Stomach smooth muscle (tissue), 2 donors: Measurements from ENCODE around the gene C13orf46.
"Not testable (repeated sequence)": the region's sequence is repeated elsewhere in the genome, so short reads cannot be mapped to it uniquely, and the experiment has no call there.

ENCODE experiments used
- H3K27ac ChIP-seq: one replicate; pipeline ENCODE4 v1.7.0; 2013; ENCODE audit warnings: mild to moderate bottlenecking, low read length, inconsistent platforms
- H3K27me3 ChIP-seq, 2 donors: one replicate each; pipeline ENCODE4 v1.7.0; 2013; ENCODE audit warnings: low read length in 2 of 2; ENCODE audit not compliant: insufficient read depth in 2 of 2, control insufficient read depth in 1 of 2
- H3K36me3 ChIP-seq, 2 donors: one replicate each; pipeline ENCODE4 v1.7.0; 2013; ENCODE audit warnings: low read length in 2 of 2; ENCODE audit not compliant: control insufficient read depth in 2 of 2, insufficient read depth in 2 of 2
- H3K4me1 ChIP-seq: one replicate; pipeline ENCODE4 v1.7.0; 2013; ENCODE audit warnings: low read length; ENCODE audit not compliant: control insufficient read depth, insufficient read depth
- H3K4me3 ChIP-seq, 2 donors: one replicate each; pipeline ENCODE4 v1.7.0; 2013; ENCODE audit warnings: low read length in 2 of 2
- H3K9ac ChIP-seq, 2 donors: one replicate each; pipeline ENCODE4 v1.7.0; 2013; ENCODE audit warnings: low read length in 2 of 2, mild to moderate bottlenecking in 1 of 2
- H3K9me3 ChIP-seq, 2 donors: one replicate each; pipeline ENCODE4 v1.7.0; 2013; ENCODE audit warnings: low read length in 2 of 2; ENCODE audit not compliant: control insufficient read depth in 2 of 2
- donor health status: healthy.
- donor health status: Pancreatic carcinoma.

The C13orf46 gene

GRCh38 chr13:113990321-113990837 is 16.5 kb upstream of the C13orf46 start:
- Histone ChIP-seq H3K4me3 (no peak overlapping the region), H3K27me3 (no peaks in the 10 kb centered on the region), H3K36me3 (peaks cover 29% of the 10 kb centered on the region in 2 donors), H3K9ac (no peak overlapping the region), H3K4me1 (no peaks in the 10 kb centered on the region), H3K27ac (no peak overlapping the region), H3K9me3 (no peaks in the 10 kb centered on the region)

- Histone ChIP-seq H3K36me3 (peaks cover 27 to 29% of the 10 kb centered on the region in 2 donors), H3K4me3 (no peak overlapping the region), H3K9me3 (no peaks in the 10 kb centered on the region), H3K27me3 (no peaks in the 10 kb centered on the region), H3K27ac (no peak overlapping the region), H3K9ac (no peak overlapping the region), H3K4me1 (no peaks in the 10 kb centered on the region)
These were observed 15.9 kb upstream of the C13orf46 start for GRCh38 chr13:113989585-113990300.

- H3K27me3 ChIP-seq, H3K4me3 ChIP-seq: not testable (repeated sequence)
These were observed 15.0 kb upstream of the C13orf46 start for GRCh38 chr13:113988859-113989258.

GRCh38 chr13:113982296-113982661 is 8.4 kb upstream of the C13orf46 start:
- H3K36me3 ChIP-seq = peaks cover 26 to 35% of the 10 kb centered on the region in 2 donors
- H3K9me3 ChIP-seq = no peaks in the 10 kb centered on the region
- no peak overlapping the region for H3K27ac ChIP-seq

More at GRCh38 chr13:113988859-113989258, 15.0 kb upstream of the C13orf46 start:
- not testable (repeated sequence) for H3K9me3 ChIP-seq, H3K4me1 ChIP-seq, H3K27ac ChIP-seq, H3K9ac ChIP-seq
- peaks cover 27 to 29% of the 10 kb centered on the region in 2 donors for H3K36me3 ChIP-seq

GRCh38 chr13:113981611-113982295 is 7.9 kb upstream of the C13orf46 start:
- no peaks in the 10 kb centered on the region for H3K9me3 ChIP-seq
- H3K9ac ChIP-seq = no peak overlapping the region
- peaks cover 26 to 36% of the 10 kb centered on the region in 2 donors for H3K36me3 ChIP-seq
- peaks cover 7% of the 10 kb centered on the region for H3K4me1 ChIP-seq
- H3K27ac ChIP-seq = no peak overlapping the region
- no peaks in the 10 kb centered on the region for H3K27me3 ChIP-seq
- H3K4me3 ChIP-seq = no peak overlapping the region

More at GRCh38 chr13:113982296-113982661, 8.4 kb upstream of the C13orf46 start:
- peaks cover 2% of the 10 kb centered on the region for H3K4me1 ChIP-seq
- H3K4me3 ChIP-seq = no peak overlapping the region
- H3K9ac ChIP-seq = no peak overlapping the region
- no peaks in the 10 kb centered on the region for H3K27me3 ChIP-seq

- Histone ChIP-seq H3K9ac (no peak overlapping the region), H3K27me3 (no peaks in the 10 kb centered on the region), H3K4me3 (no peak overlapping the region), H3K4me1 (peaks cover 8% of the 10 kb centered on the region), H3K27ac (no peak overlapping the region), H3K9me3 (no peaks in the 10 kb centered on the region), H3K36me3 (peaks cover 26 to 36% of the 10 kb centered on the region in 2 donors)
These were observed 7.3 kb upstream of the C13orf46 start for GRCh38 chr13:113981194-113981605.

GRCh38 chr13:113980489-113981064 is 6.7 kb upstream of the C13orf46 start:
- H3K36me3 ChIP-seq = peaks cover 29 to 36% of the 10 kb centered on the region in 2 donors
- H3K9ac ChIP-seq = no peak overlapping the region
- H3K27ac ChIP-seq = no peak overlapping the region
- no peak overlapping the region for H3K4me3 ChIP-seq
- H3K4me1 ChIP-seq = peaks cover 8% of the 10 kb centered on the region
- H3K27me3 ChIP-seq = no peaks in the 10 kb centered on the region
- H3K9me3 ChIP-seq = no peaks in the 10 kb centered on the region

GRCh38 chr13:113979791-113980471 is 6.1 kb upstream of the C13orf46 start:
- no peak overlapping the region for H3K4me3 ChIP-seq
- H3K9ac ChIP-seq = no peak overlapping the region
- no peaks in the 10 kb centered on the region for H3K9me3 ChIP-seq
- H3K4me1 ChIP-seq = peaks cover 8% of the 10 kb centered on the region
- H3K27ac ChIP-seq = no peak overlapping the region
- H3K27me3 ChIP-seq = no peaks in the 10 kb centered on the region
- peaks cover 30 to 36% of the 10 kb centered on the region in 2 donors for H3K36me3 ChIP-seq

GRCh38 chr13:113978741-113979481 is 5.0 kb upstream of the C13orf46 start:
- peaks cover 33 to 40% of the 10 kb centered on the region in 2 donors for H3K36me3 ChIP-seq
- H3K27ac ChIP-seq = no peak overlapping the region
- H3K9me3 ChIP-seq = no peaks in the 10 kb centered on the region
- H3K4me3 ChIP-seq = no peak overlapping the region
- H3K27me3 ChIP-seq = no peaks in the 10 kb centered on the region
- no peak overlapping the region for H3K9ac ChIP-seq
- peaks cover 8% of the 10 kb centered on the region for H3K4me1 ChIP-seq

GRCh38 chr13:113977976-113978375 is 4.1 kb upstream of the C13orf46 start:
- Histone ChIP-seq H3K36me3 (peaks cover 33 to 40% of the 10 kb centered on the region in 2 donors), H3K4me3 (no peak overlapping the region), H3K9ac (no peak overlapping the region), H3K4me1 (peaks cover 8% of the 10 kb centered on the region), H3K9me3 (no peaks in the 10 kb centered on the region), H3K27me3 (no peaks in the 10 kb centered on the region), H3K27ac (no peak overlapping the region)
